Measurements from ENCODE around the gene SLC12A8. TPM values are rescaled to one million over a fixed set of nuclear protein-coding genes. Genes with fewer than 3 reads are reported as not detected.

The SLC12A8 gene
- total RNA-seq, 2 donors from 2014 or later = 3.0 to 4.1 TPM

GRCh38 chr3:125045194-125045593 lies 167.4 kb downstream of the SLC12A8 start:
- H3K4me1 ChIP-seq (ENCODE audit: control insufficient read depth in 1 of 2, low read depth in 2 of 2) = peaks cover 39 to 89% of the 10 kb centered on the region in 2 donors
- TF ChIP-seq CTCF (IDR thresholded peaks at IDR 0.05) = no peak

DNA sequence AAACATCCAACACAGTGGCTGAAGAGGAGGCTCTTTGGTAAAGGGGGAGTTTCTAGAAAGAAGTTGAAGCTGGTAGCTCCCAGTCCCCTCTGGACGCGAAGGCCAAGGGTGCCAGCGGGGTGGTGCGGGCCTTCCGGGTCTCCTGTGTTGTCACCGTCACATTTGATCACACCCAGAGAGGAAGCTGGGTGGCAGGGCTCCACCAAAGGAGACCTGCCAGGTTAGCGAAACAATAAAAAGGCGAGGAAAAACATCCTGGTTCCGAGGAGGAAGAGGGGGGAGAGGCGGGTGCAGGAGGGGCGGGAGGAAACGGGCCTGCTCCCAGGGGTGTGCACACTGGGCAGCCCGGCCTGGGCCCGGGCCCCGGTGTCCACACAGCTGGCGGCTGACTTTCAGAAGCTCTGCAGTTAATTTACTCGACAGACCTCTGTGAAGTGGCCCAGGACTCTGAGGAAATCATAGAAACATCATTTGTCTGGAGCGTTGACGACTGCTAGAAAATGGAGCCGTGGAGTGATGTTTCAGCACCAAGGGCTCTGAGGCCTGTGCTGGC lies 168.9 kb downstream of the SLC12A8 start:
- DNase-seq (ENCODE audit: low spot score) (no peak), ATAC-seq (ENCODE audit: insufficient number of reproducible peaks, low FRiP score, low read depth) (no peak)
- Histone ChIP-seq H3K9me3 (no peaks in the 10 kb centered on the region), H3K36me3 (no peaks in the 10 kb centered on the region), H3K27me3 (replicated peaks; ENCODE audit: insufficient read depth) (no peaks in the 10 kb centered on the region), H3K4me1 (ENCODE audit: control insufficient read depth in 1 of 2, low read depth in 2 of 2) (peaks cover 52 to 95% of the 10 kb centered on the region in 2 donors), H3K27ac (peak overlapping the region; percentile 90 to 97), H3K4me3 (peak overlapping the region; percentile 49)
- no peak for TF ChIP-seq CTCF (IDR thresholded peaks at IDR 0.05)

More at GRCh38 chr3:125045194-125045593, 167.4 kb downstream of the SLC12A8 start:
- no peaks in the 10 kb centered on the region for H3K9me3 ChIP-seq
- peak overlapping the region; percentile 8 to 97 for H3K27ac ChIP-seq
- no peaks in the 10 kb centered on the region for H3K36me3 ChIP-seq
- no peak overlapping the region for H3K4me3 ChIP-seq
- ATAC-seq (ENCODE audit: insufficient number of reproducible peaks, low FRiP score, low read depth) (no peak), DNase-seq (ENCODE audit: low spot score) (no peak)
- H3K27me3 ChIP-seq (replicated peaks; ENCODE audit: insufficient read depth) = no peaks in the 10 kb centered on the region

GRCh38 chr3:125042725-125043406 lies 169.7 kb downstream of the SLC12A8 start:
- peaks cover 51 to 95% of the 10 kb centered on the region in 2 donors for H3K4me1 ChIP-seq (ENCODE audit: control insufficient read depth in 1 of 2, low read depth in 2 of 2)
- H3K27me3 ChIP-seq (replicated peaks; ENCODE audit: insufficient read depth) = no peaks in the 10 kb centered on the region
- DNase-seq (ENCODE audit: low spot score) = peak; percentile 26
- peak overlapping the region; percentile 90 to 97 for H3K27ac ChIP-seq
- no peak for TF ChIP-seq CTCF (IDR thresholded peaks at IDR 0.05)
- H3K9me3 ChIP-seq = no peaks in the 10 kb centered on the region
- peak overlapping the region; percentile 49 for H3K4me3 ChIP-seq
- ATAC-seq (ENCODE audit: insufficient number of reproducible peaks, low FRiP score, low read depth) = peak; percentile 23
- no peaks in the 10 kb centered on the region for H3K36me3 ChIP-seq

- ATAC-seq (ENCODE audit: insufficient number of reproducible peaks, low FRiP score, low read depth) (no peak), DNase-seq (ENCODE audit: low spot score) (no peak)
- Histone ChIP-seq H3K4me3 (peak overlapping the region; percentile 53), H3K36me3 (no peaks in the 10 kb centered on the region), H3K4me1 (ENCODE audit: control insufficient read depth in 1 of 2, low read depth in 2 of 2) (peaks cover 37 to 73% of the 10 kb centered on the region in 2 donors), H3K27ac (peak overlapping the region; percentile 62 to 97), H3K27me3 (replicated peaks; ENCODE audit: insufficient read depth) (no peaks in the 10 kb centered on the region), H3K9me3 (no peaks in the 10 kb centered on the region)
- TF ChIP-seq CTCF (IDR thresholded peaks at IDR 0.05) = no peak
Measured at GRCh38 chr3:125039131-125040100, 173.1 kb downstream of the SLC12A8 start.

All from thoracic aorta (tissue), 2 donors.